HEK293 (cell line): Measurements from ENCODE around the gene FGF8.

Experiments used
- CTCF ChIA-PET: fragments of 350-600 bp; formaldehyde crosslinking; extraction: SDS; loops from one replicate; lab custom pipeline; 2021; ENCODE audit warnings: antibody characterized with exemption; lab: Yijun Ruan, JAX
- POLR2A ChIA-PET: fragments of 300-600 bp; formaldehyde crosslinking; extraction: SDS; loops from one replicate; lab custom pipeline; 2020; ENCODE audit warnings: antibody characterized with exemption, inconsistent platforms; lab: Yijun Ruan, JAX
- H3K27ac ChIP-seq: fragments of 200-500 bp; sonication (Bioruptor generic); 2 replicates; pipeline ENCODE4 v1.5.1; 2014; ENCODE audit warnings: low read depth, low read length, control low read depth, inconsistent platforms; ENCODE audit errors: extremely low read depth
- H3K36me3 ChIP-seq, 2 experiments: fragments of 200-500 bp in 1 of 2; sonication (Bioruptor generic) in 1 of 2; 1 replicate in 1 of 2; 2 replicates in 1 of 2; pipeline ENCODE4 v1.5.1; 2014 to 2017; ENCODE audit warnings: inconsistent platforms in 2 of 2, low read length in 2 of 2; ENCODE audit not compliant: control insufficient read depth in 2 of 2, insufficient read depth in 1 of 2
- H3K4me1 ChIP-seq: fragments of 200-500 bp; sonication (Bioruptor generic); 2 replicates; pipeline ENCODE4 v1.5.1; 2014; ENCODE audit warnings: mild to moderate bottlenecking, low read length, inconsistent platforms; ENCODE audit not compliant: control insufficient read depth, insufficient read depth
- H3K4me3 ChIP-seq: 2 replicates; pipeline ENCODE4 v1.5.1; 2011; ENCODE audit warnings: low read depth, mild to moderate bottlenecking, control low read depth, low read length, moderate library complexity
- H3K9me3 ChIP-seq: fragments of 200-500 bp; sonication (Bioruptor generic); 2 replicates; pipeline ENCODE4 v1.5.1; 2014; ENCODE audit warnings: low read depth, low read length, inconsistent platforms; ENCODE audit not compliant: control insufficient read depth, insufficient read depth
- HIC1 ChIP-seq: fragments of 450-650 bp; formaldehyde crosslinking; IDR thresholded peaks from 2 replicates; pipeline ENCODE4 v1.5.1; 2016; ENCODE audit warnings: missing biosample characterization, missing genetic modification characterization
- HOXC10 ChIP-seq: sonication (generic); formaldehyde crosslinking; IDR thresholded peaks from 2 replicates; pipeline ENCODE4 v1.8.1; 2023; ENCODE audit warnings: mild to moderate bottlenecking, missing genetic modification reagents
- IKZF3 ChIP-seq: fragments of 450-650 bp; IDR thresholded peaks from 2 replicates; pipeline ENCODE4 v1.5.0; 2018; ENCODE audit warnings: missing biosample characterization, mild to moderate bottlenecking, missing genetic modification characterization, moderate library complexity
- PATZ1 ChIP-seq: fragments of 450-650 bp; formaldehyde crosslinking; IDR thresholded peaks from 2 replicates; pipeline ENCODE4 v1.5.1; 2016; ENCODE audit warnings: missing biosample characterization, missing genetic modification characterization
- PRDM1 ChIP-seq: fragments of 450-650 bp; formaldehyde crosslinking; IDR thresholded peaks from 2 replicates; pipeline ENCODE4; 2016; ENCODE audit warnings: missing biosample characterization, missing genetic modification characterization
- PRDM10 ChIP-seq: fragments of 450-650 bp; formaldehyde crosslinking; IDR thresholded peaks from 2 replicates; pipeline ENCODE4 v1.5.1; 2016; ENCODE audit warnings: missing biosample characterization, missing genetic modification characterization
- SCRT1 ChIP-seq: fragments of 450-650 bp; formaldehyde crosslinking; IDR thresholded peaks from 2 replicates; pipeline ENCODE4 v1.5.1; 2016; ENCODE audit warnings: missing biosample characterization, missing genetic modification characterization, borderline replicate concordance
- SCRT2 ChIP-seq: fragments of 450-650 bp; formaldehyde crosslinking; IDR thresholded peaks from 2 replicates; pipeline ENCODE4 v1.5.1; 2016; ENCODE audit warnings: missing biosample characterization, missing genetic modification characterization
- ZIC2 ChIP-seq: fragments of 450-650 bp; formaldehyde crosslinking; IDR thresholded peaks from 2 replicates; pipeline ENCODE4 v1.5.1; 2016; ENCODE audit warnings: missing biosample characterization, missing genetic modification characterization
- ZNF16 ChIP-seq: fragments of 450-650 bp; formaldehyde crosslinking; IDR thresholded peaks from 2 replicates; pipeline ENCODE4 v1.5.1; 2016; ENCODE audit warnings: low read depth, missing biosample characterization, missing genetic modification characterization
- ZNF211 ChIP-seq: fragments of 450-650 bp; formaldehyde crosslinking; IDR thresholded peaks from 2 replicates; pipeline ENCODE4 v1.5.1; 2016; ENCODE audit warnings: low read depth, missing biosample characterization, missing genetic modification characterization
- ZNF221 ChIP-seq: fragments of 450-650 bp; formaldehyde crosslinking; IDR thresholded peaks from 2 replicates; pipeline ENCODE4 v1.5.1; 2017; ENCODE audit warnings: missing biosample characterization, missing genetic modification characterization, borderline replicate concordance
- ZNF266 ChIP-seq: fragments of 450-650 bp; formaldehyde crosslinking; IDR thresholded peaks from 2 replicates; pipeline ENCODE4 v1.5.1; 2016; ENCODE audit warnings: missing biosample characterization, missing genetic modification characterization, low read depth
- ZNF324 ChIP-seq: fragments of 450-650 bp; formaldehyde crosslinking; IDR thresholded peaks from 2 replicates; pipeline ENCODE4 v1.5.1; 2016; ENCODE audit warnings: missing biosample characterization, missing genetic modification characterization
- ZNF488 ChIP-seq: fragments of 450-650 bp; formaldehyde crosslinking; IDR thresholded peaks from 2 replicates; pipeline ENCODE4 v1.5.1; 2016; ENCODE audit warnings: missing biosample characterization, missing genetic modification characterization
- ZNF501 ChIP-seq: fragments of 450-650 bp; formaldehyde crosslinking; IDR thresholded peaks from 2 replicates; pipeline ENCODE4 v1.5.1; 2016; ENCODE audit warnings: missing biosample characterization, missing genetic modification characterization
- ZNF600 ChIP-seq: fragments of 450-650 bp; formaldehyde crosslinking; IDR thresholded peaks from 2 replicates; pipeline ENCODE4 v1.5.1; 2016; ENCODE audit warnings: missing biosample characterization, missing genetic modification characterization
- ZNF701 ChIP-seq: fragments of 450-650 bp; formaldehyde crosslinking; IDR thresholded peaks from 2 replicates; pipeline ENCODE4 v1.5.1; 2016; ENCODE audit warnings: missing biosample characterization, missing genetic modification characterization
- ZNF704 ChIP-seq: fragments of 450-650 bp; formaldehyde crosslinking; IDR thresholded peaks from 2 replicates; pipeline ENCODE4 v1.5.1; 2016; ENCODE audit warnings: missing biosample characterization, missing genetic modification characterization
- ZSCAN16 ChIP-seq: fragments of 450-650 bp; formaldehyde crosslinking; IDR thresholded peaks from 2 replicates; pipeline ENCODE4 v1.5.1; 2016; ENCODE audit warnings: missing biosample characterization, missing genetic modification characterization
- ZSCAN23 ChIP-seq: fragments of 450-650 bp; formaldehyde crosslinking; IDR thresholded peaks from 2 replicates; pipeline ENCODE4 v1.5.1; 2016; ENCODE audit warnings: missing biosample characterization, missing genetic modification characterization

The FGF8 gene

GRCh38 chr10:101774589-101775272 lies 1.2 kb downstream of the FGF8 start:
- TF ChIP-seq SCRT1 (tag by site-specific recombination) (peak; percentile 37; the same call in 1 of the 2 replicates), SCRT2 (tag by site-specific recombination) (peak; percentile 66), ZNF600 (tag by site-specific recombination) (peak; percentile 54; the same call in 1 of the 2 replicates), ZSCAN23 (tag by site-specific recombination) (no peak)
- TF ChIP-seq, all 188 proteins: peak for 3
- no peak overlapping the region for H3K4me3 ChIP-seq
- H3K27ac ChIP-seq, result no peak overlapping the region
- no peaks in the 10 kb centered on the region for H3K9me3 ChIP-seq
- ChIA-PET POLR2A (interaction anchor here (0.6 kb wide), 1 partner anchor 1783 kb away, joined by 4 read pairs; no protein-coding TSS in a partner anchor), CTCF (interaction anchor here (0.6 to 1.0 kb wide), 4 partner anchors 10 to 479 kb away, joined by 3 to 9 read pairs (median 4); no protein-coding TSS in a partner anchor)
- peaks cover 5% of the 10 kb centered on the region for H3K4me1 ChIP-seq
- H3K36me3 ChIP-seq, result no peaks in the 10 kb centered on the region

- Histone ChIP-seq H3K9me3 (no peaks in the 10 kb centered on the region), H3K4me3 (no peak overlapping the region), H3K36me3 (no peaks in the 10 kb centered on the region), H3K4me1 (peaks cover 4% of the 10 kb centered on the region), H3K27ac (no peak overlapping the region)
- POLR2A ChIA-PET, result interaction anchor here (0.6 to 0.7 kb wide), 2 partner anchors 44 to 1782 kb away, joined by 4 read pairs; partner anchors contain the start of gene OGA
- CTCF ChIA-PET, result interaction anchor here (0.6 to 1.4 kb wide), 5 partner anchors 11 to 479 kb away, joined by 3 to 8 read pairs (median 4); no protein-coding TSS in a partner anchor
- TF ChIP-seq ZNF704 (tag by site-specific recombination), result no peak
- TF ChIP-seq ZNF211, result no peak
- no peak for TF ChIP-seq ZNF324 (tag by site-specific recombination)
- TF ChIP-seq HIC1, result no peak
- TF ChIP-seq IKZF3 (tag by site-specific recombination), result peak; percentile 51
- no peak for TF ChIP-seq ZNF221 (tag by site-specific recombination)
- no peak for TF ChIP-seq ZNF701 (tag by site-specific recombination)
- TF ChIP-seq ZIC2 (tag by site-specific recombination), result 0 out of 2 replicates have a peak, but pooled peaks have one; percentile 23
- TF ChIP-seq ZNF488 (tag by site-specific recombination), result no peak
- TF ChIP-seq ZNF501 (tag by site-specific recombination), result no peak
- no peak for TF ChIP-seq ZNF16 (tag by site-specific recombination)
- TF ChIP-seq ZSCAN16 (tag by site-specific recombination), result no peak
- TF ChIP-seq HOXC10, result no peak
- TF ChIP-seq ZNF266 (tag by site-specific recombination), result no peak
- peak; percentile 35; the same call in 1 of the 2 replicates for TF ChIP-seq PRDM1 (tag by site-specific recombination)
- no peak for TF ChIP-seq PRDM10 (tag by site-specific recombination)
- TF ChIP-seq PATZ1 (tag by site-specific recombination), result no peak
These were observed 1.9 kb downstream of the FGF8 start for GRCh38 chr10:101773923-101774588.
